ENCODE results near the gene CBARP.
"Not testable (repeated sequence)": the region's sequence is repeated elsewhere in the genome, so short reads cannot be mapped to it uniquely, and the experiment has no call there.

The CBARP gene

GRCh38 chr19:1217366-1217765 is 20.4 kb downstream of the CBARP start:
- Mint-ChIP-seq H3K4me3 (no peak overlapping the region), H3K27me3 (no peaks in the 10 kb centered on the region), H3K9me3 (no peaks in the 10 kb centered on the region), H3K36me3 (ENCODE audit: low read depth) (peaks cover 10% of the 10 kb centered on the region), H3K4me1 (peaks cover 14% of the 10 kb centered on the region), H3K27ac (no peak overlapping the region)
- ATAC-seq (no peak), DNase-seq (no peak)

GRCh38 chr19:1216756-1217155 is 21.0 kb downstream of the CBARP start:
- H3K27me3 Mint-ChIP-seq = no peaks in the 10 kb centered on the region
- no peak for ATAC-seq
- H3K9me3 Mint-ChIP-seq = no peaks in the 10 kb centered on the region
- H3K36me3 Mint-ChIP-seq (ENCODE audit: low read depth) = peaks cover 10% of the 10 kb centered on the region
- no peak overlapping the region for H3K4me3 Mint-ChIP-seq
- no peak overlapping the region for H3K27ac Mint-ChIP-seq
- H3K4me1 Mint-ChIP-seq = peaks cover 14% of the 10 kb centered on the region
- no peak for DNase-seq

GRCh38 chr19:1214862-1215731 is 22.7 kb downstream of the CBARP start:
- no peak for ATAC-seq

GRCh38 chr19:1214299-1214861 is 23.4 kb downstream of the CBARP start:
- H3K4me3 Mint-ChIP-seq = peak overlapping the region; percentile 63
- ATAC-seq (no peak), DNase-seq (no peak)
- H3K4me1 Mint-ChIP-seq = peaks cover 20% of the 10 kb centered on the region
- H3K36me3 Mint-ChIP-seq (ENCODE audit: low read depth) = peaks cover 16% of the 10 kb centered on the region
- no peaks in the 10 kb centered on the region for H3K9me3 Mint-ChIP-seq
- no peaks in the 10 kb centered on the region for H3K27me3 Mint-ChIP-seq
- peak overlapping the region; percentile 92 for H3K27ac Mint-ChIP-seq

More at GRCh38 chr19:1214862-1215731, 22.7 kb downstream of the CBARP start:
- peaks cover 13% of the 10 kb centered on the region for H3K36me3 Mint-ChIP-seq (ENCODE audit: low read depth)
- no peaks in the 10 kb centered on the region for H3K27me3 Mint-ChIP-seq
- no peak overlapping the region for H3K27ac Mint-ChIP-seq
- no peaks in the 10 kb centered on the region for H3K9me3 Mint-ChIP-seq
- peaks cover 17% of the 10 kb centered on the region for H3K4me1 Mint-ChIP-seq
- H3K4me3 Mint-ChIP-seq = no peak overlapping the region
- DNase-seq = no peak

GRCh38 chr19:1213391-1214286 is 24.2 kb downstream of the CBARP start:
- peaks cover 16% of the 10 kb centered on the region for H3K36me3 Mint-ChIP-seq (ENCODE audit: low read depth)

GRCh38 chr19:1211494-1212234 is 26.1 kb downstream of the CBARP start:
- H3K36me3 Mint-ChIP-seq (ENCODE audit: low read depth) = peaks cover 16% of the 10 kb centered on the region
- no peaks in the 10 kb centered on the region for H3K27me3 Mint-ChIP-seq
- ATAC-seq = no peak
- no peak overlapping the region for H3K4me3 Mint-ChIP-seq
- H3K27ac Mint-ChIP-seq = no peak overlapping the region
- H3K4me1 Mint-ChIP-seq = peaks cover 33% of the 10 kb centered on the region
- H3K9me3 Mint-ChIP-seq = no peaks in the 10 kb centered on the region
- DNase-seq = no peak

More at GRCh38 chr19:1213391-1214286, 24.2 kb downstream of the CBARP start:
- Mint-ChIP-seq H3K4me1 (peaks cover 25% of the 10 kb centered on the region), H3K27ac (peak overlapping the region; percentile 92), H3K4me3 (peak overlapping the region; percentile 63), H3K27me3 (no peaks in the 10 kb centered on the region), H3K9me3 (no peaks in the 10 kb centered on the region)
- DNase-seq (peak; percentile 41), ATAC-seq (peak; percentile 83)

GRCh38 chr19:1210227-1210538 is 27.6 kb downstream of the CBARP start:
- Mint-ChIP-seq H3K36me3 (ENCODE audit: low read depth) (peaks cover 13% of the 10 kb centered on the region), H3K27me3 (no peaks in the 10 kb centered on the region), H3K9me3 (no peaks in the 10 kb centered on the region), H3K27ac (peak overlapping the region; percentile 46), H3K4me1 (peaks cover 33% of the 10 kb centered on the region), H3K4me3 (no peak overlapping the region)
- DNase-seq = no peak
- ATAC-seq = no peak

GRCh38 chr19:1208830-1209229 is 29.0 kb downstream of the CBARP start:
- H3K36me3 Mint-ChIP-seq (ENCODE audit: low read depth) = peaks cover 13% of the 10 kb centered on the region
- ATAC-seq, H3K27me3 Mint-ChIP-seq, H3K4me3 Mint-ChIP-seq, H3K9me3 Mint-ChIP-seq, DNase-seq, H3K27ac Mint-ChIP-seq: not testable (repeated sequence)
- H3K4me1 Mint-ChIP-seq = peaks cover 32% of the 10 kb centered on the region

- Mint-ChIP-seq H3K4me1 (peaks cover 31% of the 10 kb centered on the region), H3K36me3 (ENCODE audit: low read depth) (peaks cover 6% of the 10 kb centered on the region), H3K27me3 (no peaks in the 10 kb centered on the region), H3K4me3 (peak overlapping the region; percentile 90), H3K9me3 (no peaks in the 10 kb centered on the region), H3K27ac (peak overlapping the region; percentile 87)
- ATAC-seq (no peak), DNase-seq (peak; percentile 34)
These were observed 30.8 kb downstream of the CBARP start for GRCh38 chr19:1206864-1207450.

GRCh38 chr19:1206150-1206863 is 31.5 kb downstream of the CBARP start:
- ATAC-seq (no peak), DNase-seq (peak; percentile 33)
- H3K4me3 Mint-ChIP-seq = peak overlapping the region; percentile 90
- H3K4me1 Mint-ChIP-seq = peaks cover 28% of the 10 kb centered on the region
- H3K9me3 Mint-ChIP-seq = no peaks in the 10 kb centered on the region
- H3K27me3 Mint-ChIP-seq = no peaks in the 10 kb centered on the region
- peak overlapping the region; percentile 87 for H3K27ac Mint-ChIP-seq
- peaks cover 3% of the 10 kb centered on the region for H3K36me3 Mint-ChIP-seq (ENCODE audit: low read depth)

- peak within 1 kb of the TSS; percentile 87 for H3K27ac Mint-ChIP-seq
- H3K9me3 Mint-ChIP-seq = no peaks in the 10 kb centered on the region
- peak; percentile 97 for ATAC-seq
- peaks cover 3% of the 10 kb centered on the region for H3K36me3 Mint-ChIP-seq (ENCODE audit: low read depth)
- H3K4me1 Mint-ChIP-seq = peaks cover 28% of the 10 kb centered on the region
- no peaks in the 10 kb centered on the region for H3K27me3 Mint-ChIP-seq
- peak within 1 kb of the TSS; percentile 90 for H3K4me3 Mint-ChIP-seq
- DNase-seq = peak; percentile 100
These were observed 32.4 kb downstream of the CBARP start, which contains the start of gene STK11 for GRCh38 chr19:1205114-1206099. Gene STK11, plus strand, starts transcription at chr19:1205778. Its CDS starts 1,136 bp downstream, at chr19:1206914.

GRCh38 chr19:1200614-1201013 is 37.2 kb downstream of the CBARP start:
- not testable (repeated sequence) for H3K27ac Mint-ChIP-seq; H3K9me3 Mint-ChIP-seq; ATAC-seq; H3K27me3 Mint-ChIP-seq; H3K36me3 Mint-ChIP-seq (ENCODE audit: low read depth); H3K4me3 Mint-ChIP-seq; DNase-seq
- peaks cover 11% of the 10 kb centered on the region for H3K4me1 Mint-ChIP-seq
